ENCODE results near the gene EFNB2. TPM values are rescaled to one million over a fixed set of nuclear protein-coding genes. Genes with fewer than 3 reads are reported as not detected.

The EFNB2 gene
- total RNA-seq, 1 experiment from 2014 or later = 4.7 TPM

GRCh38 chr13:106493533-106494220 lies 41.8 kb downstream of the EFNB2 start:
- TF ChIP-seq POLR2AphosphoS5 (IDR thresholded peaks at IDR 0.05; ENCODE audit: low read depth, low read length) (no peak), REST (IDR thresholded peaks at IDR 0.05; ENCODE audit: insufficient read depth in 1 of 2, low read depth in 2 of 2, low read length in 1 of 2) (no peak), CTCF (IDR thresholded peaks at IDR 0.05) (no peak), SIN3A (IDR thresholded peaks at IDR 0.05; ENCODE audit: borderline replicate concordance, insufficient read depth, low read depth, low read length) (no peak), TCF7L2 (IDR thresholded peaks at IDR 0.05; ENCODE audit: low read depth, low read length) (no peak)
- DNase-seq (ENCODE audit: low read depth, low spot score) = no peak
- ChIA-PET POLR2A (no interaction called here), CTCF (no interaction called here)
- in situ Hi-C loops (cut with HindIII; ENCODE audit: low pct_unique_long_range_greater_than_20kb, low sequenced_read_pairs) (no loop called here), intact Hi-C loops (cut with micrococcal nuclease; ENCODE audit: unreplicated experiment) (no loop called here)
- no peak for ATAC-seq
- Histone ChIP-seq H3K36me3 (ENCODE audit: control insufficient read depth, insufficient read depth, low read length) (no peaks in the 10 kb centered on the region), H3K4me1 (ENCODE audit: control insufficient read depth, insufficient read depth, low read length) (no peaks in the 10 kb centered on the region), H3K4me3 (ENCODE audit: low read depth in 2 of 2, low read length in 2 of 2) (no peak overlapping the region), H3K27ac (ENCODE audit: low read length) (no peak overlapping the region), H3K9me3 (ENCODE audit: control insufficient read depth, insufficient read depth, low read depth, low read length) (no peaks in the 10 kb centered on the region), H3K27me3 (ENCODE audit: control insufficient read depth, insufficient read depth, low read length) (no peaks in the 10 kb centered on the region)
- no TSS peak for BruUV-seq (replicated peaks)

- CTCF ChIA-PET = no interaction called here
- ATAC-seq = no peak
These were observed 42.6 kb downstream of the EFNB2 start for GRCh38 chr13:106492588-106493475.

More at GRCh38 chr13:106492588-106493475, 42.6 kb downstream of the EFNB2 start:
- Histone ChIP-seq H3K27ac (ENCODE audit: low read length) (no peak overlapping the region), H3K27me3 (ENCODE audit: control insufficient read depth, insufficient read depth, low read length) (no peaks in the 10 kb centered on the region), H3K9me3 (ENCODE audit: control insufficient read depth, insufficient read depth, low read depth, low read length) (no peaks in the 10 kb centered on the region), H3K4me3 (ENCODE audit: low read depth in 2 of 2, low read length in 2 of 2) (no peak overlapping the region), H3K4me1 (ENCODE audit: control insufficient read depth, insufficient read depth, low read length) (no peaks in the 10 kb centered on the region), H3K36me3 (ENCODE audit: control insufficient read depth, insufficient read depth, low read length) (no peaks in the 10 kb centered on the region)
- POLR2A ChIA-PET = no interaction called here
- in situ Hi-C loops (cut with HindIII; ENCODE audit: low pct_unique_long_range_greater_than_20kb, low sequenced_read_pairs) (no loop called here), intact Hi-C loops (cut with micrococcal nuclease; ENCODE audit: unreplicated experiment) (no loop called here)
- no peak for TF ChIP-seq CTCF (IDR thresholded peaks at IDR 0.05)
- TF ChIP-seq POLR2AphosphoS5 (IDR thresholded peaks at IDR 0.05; ENCODE audit: low read depth, low read length) = no peak
- TF ChIP-seq TCF7L2 (IDR thresholded peaks at IDR 0.05; ENCODE audit: low read depth, low read length) = no peak
- TF ChIP-seq SIN3A (IDR thresholded peaks at IDR 0.05; ENCODE audit: borderline replicate concordance, insufficient read depth, low read depth, low read length) = no peak
- no peak for TF ChIP-seq REST (IDR thresholded peaks at IDR 0.05; ENCODE audit: insufficient read depth in 1 of 2, low read depth in 2 of 2, low read length in 1 of 2)
- no TSS peak for BruUV-seq (replicated peaks)
- no peak for DNase-seq (ENCODE audit: low read depth, low spot score)
